NOMO-1 treated with DMSO at 0.1 percent for 48 hours (cell line): ENCODE data around the gene CFDP1.

Experiments
- DNase-seq: peaks from one replicate; lab custom pipeline; 2025; ENCODE audit not compliant: unreplicated experiment; lab: John Stamatoyannopoulos, UW

Gene CFDP1

GRCh38 chr16:75323933-75324332 lies 109.4 kb downstream of the CFDP1 start:
- no peak for DNase-seq

DNA sequence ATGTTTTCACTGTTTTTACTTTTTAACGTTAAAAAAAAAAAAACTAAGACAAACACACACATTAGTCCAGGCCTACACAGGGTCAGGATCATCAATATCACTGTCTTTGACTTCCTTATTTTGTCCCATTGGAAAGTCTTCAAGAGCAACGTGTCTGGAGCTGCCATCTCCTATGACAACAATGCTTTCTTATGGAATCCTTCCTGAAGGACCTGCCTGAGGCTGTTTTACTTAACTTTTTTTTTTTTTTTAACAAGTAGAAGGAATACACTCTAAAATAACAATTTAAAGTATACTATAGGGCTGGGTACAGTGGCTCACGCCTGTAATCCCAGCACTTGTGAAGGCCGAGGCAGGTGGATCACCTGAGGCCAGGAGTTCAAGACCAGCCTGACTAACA lies 110.1 kb downstream of the CFDP1 start:
- DNase-seq, result no peak

DNA sequence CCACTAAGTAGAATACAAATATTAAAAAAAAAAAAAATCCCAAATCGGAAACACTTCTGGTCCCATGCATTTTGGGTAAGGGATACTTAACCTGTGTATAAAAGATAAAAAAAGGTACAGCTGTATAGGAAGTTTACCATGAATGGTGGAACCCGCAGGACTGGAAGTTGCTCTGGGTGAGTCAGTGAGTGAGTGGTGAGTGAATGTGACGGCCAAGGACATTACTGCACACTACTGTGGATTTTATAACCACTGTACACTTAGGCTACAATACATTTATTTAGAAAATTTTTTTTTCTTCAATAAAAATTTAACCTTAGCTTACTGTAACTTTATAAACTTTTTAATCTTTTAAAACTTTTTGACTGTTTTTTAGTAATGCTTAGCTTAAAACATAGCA lies 110.6 kb downstream of the CFDP1 start:
- DNase-seq, result no peak

- DNase-seq, result no peak
Observed at GRCh38 chr16:75320435-75320834, 112.9 kb downstream of the CFDP1 start.

- DNase-seq, result peak; percentile 61
Observed at GRCh38 chr16:75319513-75320411, 113.5 kb downstream of the CFDP1 start.

GRCh38 chr16:75318737-75319136 lies 114.6 kb downstream of the CFDP1 start:
- DNase-seq, result no peak

DNA sequence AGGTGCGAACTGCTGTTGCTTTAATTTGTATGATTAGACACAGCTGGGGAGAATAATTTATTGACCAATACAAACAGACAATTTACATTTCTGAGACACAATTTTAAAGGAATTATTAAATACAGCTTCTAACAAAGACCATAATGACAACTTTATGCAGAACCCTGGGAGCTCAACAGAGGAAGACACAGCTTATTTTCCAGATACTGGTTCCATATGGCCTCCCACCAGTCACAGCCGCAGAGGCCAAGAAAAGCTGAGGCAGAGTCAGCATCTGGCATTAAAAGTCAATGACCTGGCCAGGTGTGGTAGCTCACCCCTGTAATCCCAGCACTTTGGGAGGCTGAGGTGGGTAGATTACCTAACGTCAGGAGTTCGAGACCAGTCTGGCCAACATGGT lies 115.8 kb downstream of the CFDP1 start:
- DNase-seq, result no peak

DNA sequence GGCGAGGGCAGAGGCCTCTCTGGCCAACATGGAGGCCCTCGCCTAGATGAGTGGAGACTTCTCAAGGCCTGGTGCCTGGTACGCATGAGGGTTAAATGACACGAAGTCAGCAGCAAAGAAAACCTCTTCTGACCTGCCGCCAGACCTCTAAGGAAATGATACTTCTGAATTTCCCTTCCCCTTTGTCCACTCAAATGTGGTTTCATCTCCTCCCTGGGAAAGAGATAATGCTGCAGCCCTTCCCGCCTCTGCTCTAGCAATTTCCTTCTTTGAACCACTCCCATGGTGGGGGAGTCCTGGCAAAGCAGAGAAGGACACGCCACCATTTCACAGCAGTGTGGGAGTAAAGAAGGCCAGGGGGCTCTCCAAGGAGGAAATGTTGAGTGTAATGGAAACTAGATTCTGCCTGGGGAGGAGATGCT lies 116.2 kb downstream of the CFDP1 start:
- DNase-seq, result peak; percentile 34

- DNase-seq, result no peak
Observed at GRCh38 chr16:75315539-75316306, 117.6 kb downstream of the CFDP1 start.

DNA sequence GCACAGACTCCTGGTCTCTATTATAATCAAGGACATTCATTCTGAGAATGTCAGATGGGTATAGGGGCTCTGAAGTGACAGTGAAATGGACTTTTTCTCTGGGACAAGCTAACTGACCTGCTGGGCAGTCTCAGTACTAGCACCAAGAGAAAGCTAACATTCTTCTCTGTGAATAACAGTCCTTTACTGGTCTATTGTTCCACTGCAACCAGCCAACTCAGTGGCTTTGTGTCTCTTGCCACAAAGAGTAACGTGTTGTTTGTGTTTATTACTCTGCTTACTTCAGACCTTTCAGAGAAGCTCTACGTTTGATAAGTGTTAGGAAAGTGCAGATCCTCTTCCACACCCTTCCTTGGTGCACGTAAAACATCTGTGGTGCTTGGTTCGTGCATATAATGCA lies 120.4 kb downstream of the CFDP1 start:
- no peak for DNase-seq

GRCh38 chr16:75311383-75311938 lies 121.8 kb downstream of the CFDP1 start:
- no peak for DNase-seq

- DNase-seq, result no peak
Observed at GRCh38 chr16:75310541-75310940, 122.8 kb downstream of the CFDP1 start.

DNA sequence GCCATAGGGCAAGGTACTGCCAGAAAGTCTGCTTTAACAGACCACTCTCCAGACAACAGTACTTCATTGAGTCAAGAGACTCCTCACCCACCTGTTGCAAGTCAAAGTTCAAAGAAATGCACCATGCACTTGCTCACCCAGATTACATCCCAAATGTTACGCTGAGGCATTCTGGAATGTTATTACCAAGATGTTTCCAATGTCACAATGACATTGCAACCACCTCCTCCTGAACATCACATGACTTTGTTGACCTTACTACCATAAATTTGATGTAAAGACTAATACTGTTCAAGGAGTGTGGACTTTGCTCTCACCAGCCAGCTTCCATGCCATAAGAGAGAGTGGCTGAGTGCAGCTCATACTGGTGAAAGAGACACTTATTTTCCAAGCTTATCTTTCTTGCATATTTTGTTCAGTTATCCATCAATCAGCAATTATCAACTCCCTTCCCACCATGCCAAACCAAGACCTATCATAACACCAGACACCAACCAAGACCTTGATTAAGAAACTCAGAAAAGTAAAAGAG lies 123.3 kb downstream of the CFDP1 start:
- no peak for DNase-seq

- DNase-seq, result no peak
Observed at GRCh38 chr16:75309156-75309555, 124.1 kb downstream of the CFDP1 start.

GRCh38 chr16:75308011-75308410 lies 125.3 kb downstream of the CFDP1 start:
- DNase-seq, result no peak

GRCh38 chr16:75307506-75307905 lies 125.8 kb downstream of the CFDP1 start:
- no peak for DNase-seq

GRCh38 chr16:75306099-75306762 lies 127.1 kb downstream of the CFDP1 start:
- peak; percentile 25 for DNase-seq

- peak; percentile 97 for DNase-seq
Observed at GRCh38 chr16:75305364-75306098, 127.8 kb downstream of the CFDP1 start.

- DNase-seq, result no peak
Observed at GRCh38 chr16:75304521-75305363, 128.6 kb downstream of the CFDP1 start.
